Prostate gland (tissue), 2 donors: Measurements from ENCODE around the gene TAS2R19.

Source experiments
- CTCF ChIP-seq, 4 experiments: fragments of 200-600 bp in 2 of 4; fragments of 450-650 bp in 2 of 4; sonication (generic) in 2 of 4; IDR thresholded peaks; 1 replicate in 3 of 4; 2 replicates in 1 of 4; pipeline ENCODE4 v1.5.1; 2016 to 2019; ENCODE audit warnings: antibody characterized with exemption in 4 of 4, mild to moderate bottlenecking in 2 of 4, moderate library complexity in 2 of 4
- POLR2A ChIP-seq: fragments of 450-650 bp; IDR thresholded peaks from one replicate; pipeline ENCODE4 v1.6.1; 2016; ENCODE audit warnings: antibody characterized with exemption, mild to moderate bottlenecking
- POLR2AphosphoS5 ChIP-seq: sonication (generic); formaldehyde crosslinking; IDR thresholded peaks from one replicate; pipeline ENCODE4 v1.6.1; 2017; ENCODE audit warnings: antibody characterized with exemption

DNA sequence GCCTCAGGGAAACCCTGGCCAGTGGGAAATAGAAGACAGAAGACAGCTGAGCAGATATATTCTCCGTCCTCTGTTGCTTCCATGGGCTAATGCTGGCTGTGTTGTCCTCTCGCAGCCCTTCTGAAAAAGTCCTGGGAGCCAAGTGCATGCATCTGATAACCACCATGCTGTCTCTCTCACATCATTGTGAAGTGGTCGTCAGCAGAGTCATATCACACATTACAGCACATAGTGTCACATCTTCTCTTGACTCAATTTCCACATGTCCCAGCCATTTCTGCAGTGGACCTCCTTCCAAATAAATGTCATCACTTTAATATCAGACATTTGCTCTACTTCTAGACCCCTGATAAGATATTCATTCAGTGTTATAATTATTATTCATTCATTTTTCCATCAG is 28.1 kb downstream of the TAS2R19 start:
- TF ChIP-seq CTCF (IDR thresholded peaks at IDR 0.05) (no peak), POLR2A (no peak), POLR2AphosphoS5 (no peak)
